Anterior cingulate cortex (tissue), 58 donors: ENCODE measurements around the gene HAUS7.

Experiments
- DNase-seq, 58 donors: peaks; one replicate each; lab custom pipeline; 2025; lab: John Stamatoyannopoulos, UW

HAUS7 gene

GRCh38 chrX:153443476-153444332, 26.7 kb downstream of the HAUS7 start:
- no peak for DNase-seq

GRCh38 chrX:153442463-153442862, 27.9 kb downstream of the HAUS7 start:
- no peak for DNase-seq

GRCh38 chrX:153441981-153442380, 28.4 kb downstream of the HAUS7 start:
- DNase-seq = no peak

- DNase-seq = no peak
These were observed 29.1 kb downstream of the HAUS7 start for GRCh38 chrX:153441296-153441695.

GRCh38 chrX:153440556-153441135, 29.7 kb downstream of the HAUS7 start:
- no peak for DNase-seq

- DNase-seq = no peak
These were observed 30.4 kb downstream of the HAUS7 start for GRCh38 chrX:153439977-153440376.

- peak in 6 of 58 donors; percentile 6 to 25 (median 8) for DNase-seq
These were observed 31.8 kb downstream of the HAUS7 start for GRCh38 chrX:153438532-153438931.

GRCh38 chrX:153435845-153436244, 34.5 kb downstream of the HAUS7 start:
- no peak for DNase-seq

GRCh38 chrX:153434801-153435200, 35.6 kb downstream of the HAUS7 start:
- no peak for DNase-seq

GRCh38 chrX:153433781-153434285, 36.5 kb downstream of the HAUS7 start:
- DNase-seq = no peak

GRCh38 chrX:153433161-153433680, 37.2 kb downstream of the HAUS7 start:
- DNase-seq = no peak

- no peak for DNase-seq
These were observed 39.6 kb downstream of the HAUS7 start for GRCh38 chrX:153430796-153431195.

GRCh38 chrX:153426204-153426603, 44.2 kb downstream of the HAUS7 start:
- no peak for DNase-seq

GRCh38 chrX:153423652-153424051, 46.7 kb downstream of the HAUS7 start:
- DNase-seq = peak in 2 of 58 donors; percentile 10 to 18

- no peak for DNase-seq
These were observed 48.5 kb downstream of the HAUS7 start for GRCh38 chrX:153421856-153422255.

GRCh38 chrX:153420851-153421599, 49.4 kb downstream of the HAUS7 start:
- no peak for DNase-seq

GRCh38 chrX:153417637-153418036, 52.7 kb downstream of the HAUS7 start:
- DNase-seq = no peak

- no peak for DNase-seq
These were observed 53.5 kb downstream of the HAUS7 start for GRCh38 chrX:153416781-153417450.

- no peak for DNase-seq
These were observed 55.4 kb downstream of the HAUS7 start for GRCh38 chrX:153414856-153415510.

- DNase-seq = no peak
These were observed 56.6 kb downstream of the HAUS7 start for GRCh38 chrX:153413731-153414130.
